ENCODE measurements around the gene CYP27C1. TPM values are rescaled to one million over a fixed set of nuclear protein-coding genes. Genes with fewer than 3 reads are reported as not detected.

CYP27C1 gene
- polyA plus RNA-seq, 1 donor (not counting 4 experiments of a cell fraction or from before 2014, with no cell fraction given), result 6.1 TPM

DNA sequence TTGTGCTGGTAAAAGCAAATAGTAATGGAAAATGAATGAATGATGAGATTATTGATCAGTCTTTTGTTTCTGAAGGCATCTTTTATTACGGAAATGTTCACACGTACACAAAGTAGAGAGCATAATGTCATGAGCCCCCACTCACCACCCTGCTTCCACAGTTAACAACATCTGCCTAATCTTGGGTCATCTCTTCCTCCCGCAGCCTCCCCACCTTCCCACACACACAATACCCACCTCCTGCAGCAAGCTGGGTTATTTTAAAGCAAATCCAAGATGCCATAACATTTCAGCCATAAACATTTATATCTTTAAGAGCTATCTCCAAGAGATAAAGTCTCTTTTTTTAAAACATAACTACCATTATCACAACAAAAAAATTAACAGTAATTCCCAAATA is 36.3 kb downstream of the CYP27C1 start:
- no peak overlapping the region for H3K4me2 ChIP-seq (ENCODE audit: control insufficient read depth, extremely low read depth, insufficient read depth, low read depth, low read length)
- no peak for FAIRE-seq
- H3K27ac ChIP-seq (ENCODE audit: control insufficient read depth, insufficient read depth, low read length), result no peak overlapping the region
- no peak for DNase-seq (ENCODE audit: low read depth, low spot score)
- H3K27me3 ChIP-seq (ENCODE audit: control insufficient read depth, extremely low read depth, insufficient read depth, low read length), result no peaks in the 10 kb centered on the region
- H2AFZ ChIP-seq (ENCODE audit: control insufficient read depth, low read length), result no peak overlapping the region
- no peaks in the 10 kb centered on the region for H4K20me1 ChIP-seq (ENCODE audit: control insufficient read depth, extremely low read depth, insufficient read depth, low read length)
- no peaks in the 10 kb centered on the region for H3K9me3 ChIP-seq (ENCODE audit: control insufficient read depth, low read depth, low read length)
- dilution Hi-C loops (cut with MboI; ENCODE audit: extremely low pct_ligation_motif_present, low sequenced_read_pairs), result no loop called here
- no peak overlapping the region for H3K9ac ChIP-seq (ENCODE audit: control insufficient read depth, extremely low read depth, insufficient read depth, low read length)
- no peaks in the 10 kb centered on the region for H3K9me1 ChIP-seq (ENCODE audit: control insufficient read depth, extremely low read depth, insufficient read depth, low read length)
- peaks cover 0 to 1% of the 10 kb centered on the region in 2 experiments for H3K36me3 ChIP-seq (ENCODE audit: control insufficient read depth in 2 of 2, extremely low read depth in 1 of 2, insufficient read depth in 2 of 2, low read length in 2 of 2)
- TF ChIP-seq, protein P1, sequence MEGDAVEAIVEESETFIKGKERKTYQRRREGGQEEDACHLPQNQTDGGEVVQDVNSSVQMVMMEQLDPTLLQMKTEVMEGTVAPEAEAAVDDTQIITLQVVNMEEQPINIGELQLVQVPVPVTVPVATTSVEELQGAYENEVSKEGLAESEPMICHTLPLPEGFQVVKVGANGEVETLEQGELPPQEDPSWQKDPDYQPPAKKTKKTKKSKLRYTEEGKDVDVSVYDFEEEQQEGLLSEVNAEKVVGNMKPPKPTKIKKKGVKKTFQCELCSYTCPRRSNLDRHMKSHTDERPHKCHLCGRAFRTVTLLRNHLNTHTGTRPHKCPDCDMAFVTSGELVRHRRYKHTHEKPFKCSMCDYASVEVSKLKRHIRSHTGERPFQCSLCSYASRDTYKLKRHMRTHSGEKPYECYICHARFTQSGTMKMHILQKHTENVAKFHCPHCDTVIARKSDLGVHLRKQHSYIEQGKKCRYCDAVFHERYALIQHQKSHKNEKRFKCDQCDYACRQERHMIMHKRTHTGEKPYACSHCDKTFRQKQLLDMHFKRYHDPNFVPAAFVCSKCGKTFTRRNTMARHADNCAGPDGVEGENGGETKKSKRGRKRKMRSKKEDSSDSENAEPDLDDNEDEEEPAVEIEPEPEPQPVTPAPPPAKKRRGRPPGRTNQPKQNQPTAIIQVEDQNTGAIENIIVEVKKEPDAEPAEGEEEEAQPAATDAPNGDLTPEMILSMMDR (optimal IDR thresholded peaks at IDR 0.05 in 1 of 3, IDR thresholded peaks at IDR 0.05 in 1 of 3, conservative IDR thresholded peaks at IDR 0.05 in 1 of 3; ENCODE audit: extremely low read depth in 1 of 3, insufficient read depth in 2 of 3, low read length in 3 of 3), result no peak
- no peak for TF ChIP-seq EZH2 (IDR thresholded peaks at IDR 0.05; ENCODE audit: low read length)
- H3K4me1 ChIP-seq (ENCODE audit: control insufficient read depth, extremely low read depth, insufficient read depth, low read length), result no peaks in the 10 kb centered on the region
- no peak overlapping the region for H3K4me3 ChIP-seq (ENCODE audit: control insufficient read depth in 2 of 3, extremely low read depth in 1 of 3, insufficient read depth in 2 of 3, low read depth in 1 of 3, low read length in 3 of 3)
- no peaks in the 10 kb centered on the region for H3K79me2 ChIP-seq (ENCODE audit: control insufficient read depth, insufficient read depth, low read length)

DNA sequence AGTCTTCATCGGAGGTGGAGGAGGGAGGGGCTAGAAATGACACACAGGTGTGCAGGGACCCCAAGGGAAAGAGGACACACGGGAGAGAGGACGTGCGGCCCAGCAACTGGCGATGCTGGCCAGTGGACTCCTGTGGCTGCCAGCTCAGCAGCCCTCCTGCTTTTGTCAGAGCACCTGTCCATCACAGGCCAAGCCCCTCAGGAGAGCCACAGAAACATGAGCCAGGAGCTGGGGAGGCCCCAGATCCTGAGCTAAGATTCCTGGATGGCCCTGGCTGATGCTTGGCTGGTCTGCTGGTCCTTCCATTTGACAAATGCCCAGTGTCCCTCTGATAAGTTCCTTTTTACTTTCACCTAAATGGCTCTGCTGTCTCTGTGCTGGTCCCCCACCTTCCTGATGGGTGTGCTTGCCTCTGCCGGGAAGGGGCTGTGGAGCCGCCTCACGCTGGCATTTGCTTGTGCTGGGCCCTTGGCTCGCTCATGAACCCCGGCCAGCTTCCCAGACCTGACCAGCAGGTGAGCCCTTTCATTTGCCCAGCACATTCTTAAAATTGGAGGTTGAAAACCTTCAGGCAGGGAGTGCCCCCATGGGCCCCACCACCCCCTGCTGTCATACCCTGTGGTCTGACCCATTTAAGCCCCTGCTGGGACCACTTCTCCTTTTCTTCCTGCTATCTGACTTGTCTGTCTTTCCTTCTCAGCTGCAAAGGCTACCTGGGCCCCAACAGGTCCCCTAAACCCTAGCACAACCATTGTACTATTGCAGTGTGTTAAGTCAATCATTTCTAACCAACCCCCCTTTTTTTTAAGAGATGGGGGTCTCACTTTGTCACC is 37.3 kb downstream of the CYP27C1 start:
- H3K9me3 ChIP-seq (ENCODE audit: control insufficient read depth, low read depth, low read length), result no peaks in the 10 kb centered on the region
- no peak overlapping the region for H2AFZ ChIP-seq (ENCODE audit: control insufficient read depth, low read length)
- peaks cover 0 to 1% of the 10 kb centered on the region in 2 experiments for H3K36me3 ChIP-seq (ENCODE audit: control insufficient read depth in 2 of 2, extremely low read depth in 1 of 2, insufficient read depth in 2 of 2, low read length in 2 of 2)
- dilution Hi-C loops (cut with MboI; ENCODE audit: extremely low pct_ligation_motif_present, low sequenced_read_pairs), result no loop called here
- H3K4me2 ChIP-seq (ENCODE audit: control insufficient read depth, extremely low read depth, insufficient read depth, low read depth, low read length), result no peak overlapping the region
- no peak overlapping the region for H3K4me3 ChIP-seq (ENCODE audit: control insufficient read depth in 2 of 3, extremely low read depth in 1 of 3, insufficient read depth in 2 of 3, low read depth in 1 of 3, low read length in 3 of 3)
- FAIRE-seq (no peak), DNase-seq (ENCODE audit: low read depth, low spot score) (no peak)
- no peaks in the 10 kb centered on the region for H4K20me1 ChIP-seq (ENCODE audit: control insufficient read depth, extremely low read depth, insufficient read depth, low read length)
- no peaks in the 10 kb centered on the region for H3K4me1 ChIP-seq (ENCODE audit: control insufficient read depth, extremely low read depth, insufficient read depth, low read length)
- H3K27ac ChIP-seq (ENCODE audit: control insufficient read depth, insufficient read depth, low read length), result no peak overlapping the region
- H3K79me2 ChIP-seq (ENCODE audit: control insufficient read depth, insufficient read depth, low read length), result no peaks in the 10 kb centered on the region
- TF ChIP-seq, protein P1 (optimal IDR thresholded peaks at IDR 0.05 in 1 of 3, IDR thresholded peaks at IDR 0.05 in 1 of 3, conservative IDR thresholded peaks at IDR 0.05 in 1 of 3; ENCODE audit: extremely low read depth in 1 of 3, insufficient read depth in 2 of 3, low read length in 3 of 3), result no peak
- no peaks in the 10 kb centered on the region for H3K9me1 ChIP-seq (ENCODE audit: control insufficient read depth, extremely low read depth, insufficient read depth, low read length)
- H3K27me3 ChIP-seq (ENCODE audit: control insufficient read depth, extremely low read depth, insufficient read depth, low read length), result no peaks in the 10 kb centered on the region
- H3K9ac ChIP-seq (ENCODE audit: control insufficient read depth, extremely low read depth, insufficient read depth, low read length), result no peak overlapping the region
